Measurements from ENCODE around the gene ITGAL. TPM values are rescaled to one million over a fixed set of nuclear protein-coding genes. Genes with fewer than 3 reads are reported as not detected.

The ITGAL gene
- total and polyA plus RNA-seq, 2 of the 13 experiments (the other 11 are each of a cell fraction or from before 2014, with no cell fraction given), result 0.86 to 1.2 TPM

- TF ChIP-seq ETS1 (CRISPR knock-in tag; IDR thresholded peaks at IDR 0.05) (peak; percentile 30; the same call in 1 of the 2 replicates), ZFP41 (CRISPR knock-in tag; IDR thresholded peaks at IDR 0.05; ENCODE audit: borderline replicate concordance) (0 out of 2 replicates have a peak, but pooled peaks have one; percentile 48), SRF (IDR thresholded peaks at IDR 0.05; ENCODE audit: low read depth, low read length) (no peak), SIN3B (IDR thresholded peaks at IDR 0.05; ENCODE audit: low read length) (no peak), KAT2B (IDR thresholded peaks at IDR 0.05; ENCODE audit: borderline replicate concordance, low read depth, low read length) (no peak), HNF1B (CRISPR knock-in tag; IDR thresholded peaks at IDR 0.05) (peak; percentile 70; the same call in 1 of the 2 replicates), ZNF543 (CRISPR knock-in tag; IDR thresholded peaks at IDR 0.05) (0 out of 2 replicates have a peak, but pooled peaks have one; percentile 52)
These were observed 98.3 kb downstream of the ITGAL start (continued) for GRCh38 chr16:30570636-30571444.
